Stimulated activated CD8-positive, alpha-beta memory T cell treated with anti-CD3 and anti-CD28 coated beads, Interleukin-12 subunit alpha, Interleukin-12 subunit beta, amount 100 ng/mL, for 24 hours (primary cell): ENCODE results near the gene PTPRU.

Source experiments
- DNase-seq: peaks from one replicate; pipeline ENCODE4 v3.0.0-alpha.2; 2020; ENCODE audit errors: extremely low read depth

PTPRU gene

GRCh38 chr1:29245876-29246275 is 9.6 kb downstream of the PTPRU start:
- no peak for DNase-seq

- no peak for DNase-seq
These were observed 10.7 kb downstream of the PTPRU start for GRCh38 chr1:29247044-29247443.

GRCh38 chr1:29247571-29248273 is 11.4 kb downstream of the PTPRU start:
- DNase-seq: no peak

- no peak for DNase-seq
These were observed 12.1 kb downstream of the PTPRU start for GRCh38 chr1:29248409-29248808.

- DNase-seq: no peak
These were observed 12.9 kb downstream of the PTPRU start for GRCh38 chr1:29249170-29249691.

GRCh38 chr1:29249951-29250581 is 13.7 kb downstream of the PTPRU start:
- no peak for DNase-seq

- DNase-seq: no peak
These were observed 15.1 kb downstream of the PTPRU start for GRCh38 chr1:29251164-29252124.

- DNase-seq: no peak
These were observed 16.9 kb downstream of the PTPRU start for GRCh38 chr1:29253180-29253579.

GRCh38 chr1:29254346-29254745 is 18.0 kb downstream of the PTPRU start:
- DNase-seq: no peak

GRCh38 chr1:29255134-29255666 is 18.9 kb downstream of the PTPRU start:
- DNase-seq: no peak

GRCh38 chr1:29256394-29256793 is 20.1 kb downstream of the PTPRU start:
- no peak for DNase-seq

- no peak for DNase-seq
These were observed 20.9 kb downstream of the PTPRU start for GRCh38 chr1:29256979-29257804.

GRCh38 chr1:29258189-29258975 is 22.1 kb downstream of the PTPRU start:
- no peak for DNase-seq

GRCh38 chr1:29258976-29259801 is 22.9 kb downstream of the PTPRU start:
- DNase-seq: no peak

GRCh38 chr1:29259802-29260441 is 23.6 kb downstream of the PTPRU start:
- no peak for DNase-seq

- no peak for DNase-seq
These were observed 24.2 kb downstream of the PTPRU start for GRCh38 chr1:29260531-29260930.

- DNase-seq: no peak
These were observed 28.6 kb downstream of the PTPRU start for GRCh38 chr1:29264773-29265389.

GRCh38 chr1:29266912-29267311 is 30.6 kb downstream of the PTPRU start:
- no peak for DNase-seq
